Measurements from ENCODE around the gene OMG.
A peak's percentile ranks its signal among the peaks of the same experiment; 100 is the strongest.
"Not testable (repeated sequence)": the region's sequence is repeated elsewhere in the genome, so short reads cannot be mapped to it uniquely, and the experiment has no call there.

Gene OMG

DNA sequence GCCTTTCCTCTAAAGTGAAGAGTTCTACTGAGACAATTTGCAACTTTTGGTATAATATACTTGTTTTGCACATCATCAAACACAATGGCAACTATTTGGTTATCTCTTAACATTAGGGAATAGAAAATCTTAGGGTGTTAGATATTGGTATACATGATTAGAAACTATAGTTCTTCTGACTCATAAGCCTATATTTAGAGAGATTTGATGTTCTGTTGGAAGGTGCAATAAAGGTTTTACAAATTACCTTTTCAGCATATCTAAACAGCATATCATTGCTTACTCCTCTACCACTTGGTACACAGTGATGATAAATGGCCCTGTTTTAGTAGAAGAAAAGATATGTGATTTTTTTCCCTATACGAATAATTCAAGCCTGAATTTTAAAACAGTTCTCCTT is 10.6 kb upstream of the OMG start:
- DNase-seq, result no peak

DNA sequence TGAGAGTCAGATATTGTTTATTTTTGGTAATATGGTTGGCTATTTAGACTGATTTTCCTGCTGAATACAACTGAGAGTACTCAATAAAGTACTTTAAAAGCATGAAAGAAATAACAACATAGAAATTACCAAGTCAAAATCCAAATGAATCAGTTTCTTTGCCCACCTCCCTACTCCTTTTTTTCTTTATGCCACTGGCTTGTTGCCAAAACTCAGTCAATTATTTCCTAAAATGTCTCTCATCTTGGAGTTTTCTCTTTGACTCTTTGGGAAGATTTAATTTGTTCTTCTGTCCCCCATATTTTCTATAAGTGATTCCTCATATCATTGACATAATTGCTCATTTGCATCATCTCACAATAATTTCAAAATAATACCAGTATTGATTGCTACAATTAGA is 2.6 kb upstream of the OMG start:
- no peak for DNase-seq

DNA sequence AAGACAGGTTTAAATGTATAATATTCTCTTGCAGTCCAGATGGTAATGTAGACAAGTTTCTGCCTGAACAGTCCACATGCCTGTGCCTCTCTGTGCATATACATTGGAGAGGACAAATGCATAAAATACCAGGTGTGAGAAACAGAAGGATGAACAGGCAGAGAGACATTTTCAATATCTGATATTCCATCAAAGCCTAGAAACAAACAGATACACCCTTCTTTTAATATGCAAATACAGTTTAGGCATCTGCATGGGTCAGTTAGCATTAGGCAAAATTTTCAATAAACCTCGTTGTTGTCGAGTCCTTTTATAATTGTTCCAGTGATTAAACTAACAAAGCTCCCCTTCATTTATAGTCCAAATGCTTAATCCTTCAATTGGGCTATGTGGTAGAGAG is 897 bp downstream of the OMG start:
- no peak for DNase-seq

DNA sequence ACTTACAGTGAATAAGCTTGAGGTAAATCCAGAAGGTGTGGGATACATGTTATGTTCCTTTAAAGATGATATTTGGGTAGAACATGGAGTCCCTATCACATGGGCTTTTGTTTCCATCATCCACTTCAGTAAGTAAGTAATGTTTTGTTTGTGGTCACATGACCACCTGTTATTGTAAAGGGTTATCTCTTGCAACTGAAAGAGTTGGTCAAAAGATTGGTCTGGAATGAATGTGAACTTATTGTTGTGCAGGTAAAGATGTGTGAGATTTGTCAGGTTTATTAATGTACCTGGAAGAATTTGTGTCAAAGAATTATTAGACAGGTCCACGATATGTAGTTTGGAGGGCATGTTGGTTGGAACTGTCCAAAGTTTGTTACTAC is 1.6 kb downstream of the OMG start:
- no peak for DNase-seq

DNA sequence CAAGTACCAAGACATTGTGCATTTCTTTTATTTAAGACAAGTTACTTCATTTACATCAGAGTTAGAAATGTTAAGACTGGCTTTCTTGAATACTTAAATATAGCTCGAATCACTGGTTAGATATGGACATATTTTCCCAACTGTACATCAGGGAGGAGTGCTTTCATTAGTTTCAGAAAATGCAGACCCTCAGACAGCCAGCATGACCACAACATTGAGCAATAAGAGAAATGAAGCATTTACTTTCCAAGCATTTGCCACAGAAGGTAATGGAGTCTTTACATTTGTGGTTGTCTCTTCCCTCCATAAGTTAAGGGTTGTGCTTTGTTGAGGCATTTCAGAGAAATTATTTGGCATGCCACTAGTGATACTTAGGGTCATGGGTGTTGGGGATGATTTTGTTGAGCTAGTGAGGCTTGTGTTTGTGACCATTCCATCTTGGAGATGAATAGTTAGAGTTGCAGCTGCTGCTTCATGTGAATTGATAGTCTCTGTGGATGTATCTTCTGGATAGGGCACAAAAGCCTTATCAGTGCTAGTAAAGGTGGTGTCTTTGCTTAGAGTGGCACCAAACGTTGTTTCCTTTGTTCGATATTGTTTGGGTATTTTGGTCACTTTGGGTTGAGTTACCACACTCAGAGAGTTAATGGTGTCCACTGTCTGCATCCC is 2.1 kb downstream of the OMG start:
- no peak for DNase-seq

DNA sequence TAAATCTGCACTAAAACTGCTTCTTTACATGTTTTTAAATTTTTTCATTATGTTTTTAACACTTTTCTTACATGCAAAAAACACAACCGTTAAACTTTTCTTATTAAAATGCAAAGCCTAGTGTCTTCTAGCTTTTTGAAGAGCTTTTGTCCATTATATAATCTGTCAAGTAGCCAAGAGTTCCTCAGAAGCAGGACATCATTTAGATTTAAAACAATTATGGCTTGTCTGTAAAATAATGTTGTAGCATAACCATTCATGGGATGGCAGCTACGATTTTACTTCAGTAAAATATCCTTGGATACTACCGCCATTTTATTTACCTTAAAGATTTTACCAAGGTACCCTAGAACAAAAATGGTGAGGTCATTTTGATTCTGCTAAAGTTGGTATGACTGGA is 2.8 kb downstream of the OMG start:
- DNase-seq, result no peak

DNA sequence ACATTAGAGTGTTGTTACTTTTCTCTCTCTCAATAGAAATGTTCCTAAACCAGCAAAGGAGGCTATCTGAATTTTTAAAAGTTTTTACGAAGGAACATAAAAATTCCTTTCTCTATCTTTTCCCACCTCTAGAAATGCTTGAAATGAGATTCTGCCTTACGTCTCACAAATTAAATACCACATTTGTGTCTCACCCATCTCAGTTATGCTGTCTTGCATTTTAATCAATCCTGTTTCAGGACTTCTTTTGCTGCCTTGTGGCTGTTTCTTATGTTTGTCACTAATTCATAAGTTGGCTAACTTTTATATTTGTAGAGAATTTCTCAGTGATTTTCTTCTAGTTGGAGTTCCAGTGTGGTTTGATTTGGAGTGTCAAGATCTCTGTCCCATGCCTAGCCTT is 3.5 kb downstream of the OMG start:
- no peak for DNase-seq

DNA sequence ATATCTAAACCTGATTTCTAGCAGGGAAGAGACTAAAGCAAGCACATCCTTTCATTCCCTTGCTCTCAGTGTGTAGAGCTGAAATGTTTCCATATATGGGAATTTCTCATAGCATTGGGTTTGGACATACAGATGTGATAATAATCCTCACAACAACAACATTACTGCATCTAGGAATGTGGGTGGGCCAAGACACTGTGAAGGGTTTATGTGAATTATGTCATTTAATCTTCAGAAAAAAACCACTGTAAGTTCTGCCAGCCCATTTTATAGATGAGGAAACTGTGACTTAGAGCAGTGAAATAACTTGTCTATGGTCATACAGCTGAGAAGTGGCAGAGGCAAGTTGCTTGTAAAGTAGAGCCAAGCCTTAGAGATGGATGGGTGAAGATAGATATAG is 5.2 kb downstream of the OMG start:
- DNase-seq, result no peak

DNA sequence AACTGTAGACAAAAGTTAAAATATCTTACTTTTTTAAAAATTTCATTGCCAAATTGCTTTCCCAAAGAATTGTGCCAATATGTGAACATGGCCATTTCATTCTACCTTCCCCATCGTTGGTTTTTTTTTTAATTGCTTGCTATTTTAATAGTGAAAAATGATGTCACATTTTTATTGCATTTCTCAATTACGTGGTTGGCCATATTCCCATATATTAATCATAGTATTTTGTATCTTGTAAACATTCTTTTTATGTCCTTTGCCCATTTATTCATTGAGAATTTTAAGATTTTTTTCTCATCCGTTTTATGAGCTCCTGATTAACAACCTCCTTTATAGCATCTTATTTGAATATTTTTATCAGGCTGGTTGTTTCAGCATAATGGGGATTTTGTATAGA is 7.2 kb downstream of the OMG start:
- no peak for DNase-seq

DNA sequence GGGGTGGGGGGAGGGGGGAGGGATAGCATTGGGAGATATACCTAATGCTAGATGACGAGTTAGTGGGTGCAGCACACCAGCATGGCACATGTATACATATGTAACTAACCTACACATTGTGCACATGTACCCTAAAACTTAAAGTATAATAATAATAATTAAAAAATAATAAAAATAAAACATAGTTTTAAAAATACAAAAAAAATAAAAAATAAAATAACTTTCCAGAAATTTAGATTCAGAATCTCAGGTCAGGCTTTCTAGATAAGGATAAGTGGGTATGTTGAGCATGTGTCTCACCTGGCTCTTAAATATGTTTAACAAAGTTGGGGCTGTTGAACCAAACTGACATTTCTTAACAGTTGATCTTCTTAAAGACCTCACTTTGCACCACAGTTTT is 9.1 kb downstream of the OMG start:
- DNase-seq, result not testable (repeated sequence)

DNA sequence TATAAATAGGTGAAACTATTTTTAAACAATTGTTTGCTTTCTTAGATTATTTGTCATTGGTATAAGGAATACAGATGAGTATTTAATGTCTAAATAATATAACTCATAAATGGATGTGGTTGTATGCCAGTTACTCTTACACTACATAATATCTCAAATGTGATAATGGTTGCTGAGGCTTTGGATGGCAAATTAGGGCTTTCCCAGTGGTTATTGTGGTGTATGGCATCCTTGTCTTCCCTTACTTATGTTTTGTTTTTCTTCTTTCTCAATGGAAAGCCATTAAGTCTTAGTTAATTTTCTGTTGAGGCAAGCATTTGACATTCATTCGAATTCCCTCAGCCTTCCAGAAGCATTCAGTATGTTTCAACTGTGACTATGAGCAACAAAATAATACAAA is 10.5 kb downstream of the OMG start:
- no peak for DNase-seq

DNA sequence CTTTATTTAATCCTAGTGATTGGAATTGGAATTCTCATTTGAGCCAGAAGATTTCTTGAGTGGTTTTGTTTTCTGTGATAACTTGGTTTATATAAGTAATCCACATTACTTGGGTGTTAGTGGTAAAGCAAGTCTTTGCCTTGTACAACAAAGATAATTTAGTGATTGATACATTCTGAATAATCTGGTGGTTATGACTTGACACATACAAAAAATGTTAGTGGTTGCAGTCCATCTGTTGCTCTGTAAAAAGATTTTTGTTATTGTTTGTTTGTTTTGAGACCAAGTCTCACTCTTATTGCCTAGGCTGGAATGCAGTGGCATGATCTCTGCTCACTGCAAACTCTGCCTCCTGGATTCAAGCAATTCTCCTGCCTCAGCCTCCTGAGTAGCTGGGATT is 13.2 kb downstream of the OMG start:
- no peak for DNase-seq

DNA sequence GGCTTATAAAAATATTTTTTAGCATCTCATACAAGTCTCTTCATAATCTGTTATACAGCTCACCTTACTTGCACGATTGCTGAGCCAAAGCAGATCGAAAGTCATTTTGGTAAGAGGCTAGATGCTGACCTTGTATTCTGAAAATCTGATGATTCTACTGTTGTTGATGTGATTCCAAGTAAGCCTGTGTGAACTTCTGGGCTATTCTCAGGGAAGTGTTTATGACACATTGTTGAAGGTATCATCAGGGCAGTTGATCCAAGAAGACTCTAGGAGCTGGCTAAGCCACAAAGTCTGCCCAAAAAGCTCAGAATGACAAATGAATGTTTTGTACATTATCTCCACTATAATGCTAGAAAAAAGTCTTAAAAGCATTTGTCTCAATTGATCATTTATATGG is 16.0 kb downstream of the OMG start:
- DNase-seq, result no peak

DNA sequence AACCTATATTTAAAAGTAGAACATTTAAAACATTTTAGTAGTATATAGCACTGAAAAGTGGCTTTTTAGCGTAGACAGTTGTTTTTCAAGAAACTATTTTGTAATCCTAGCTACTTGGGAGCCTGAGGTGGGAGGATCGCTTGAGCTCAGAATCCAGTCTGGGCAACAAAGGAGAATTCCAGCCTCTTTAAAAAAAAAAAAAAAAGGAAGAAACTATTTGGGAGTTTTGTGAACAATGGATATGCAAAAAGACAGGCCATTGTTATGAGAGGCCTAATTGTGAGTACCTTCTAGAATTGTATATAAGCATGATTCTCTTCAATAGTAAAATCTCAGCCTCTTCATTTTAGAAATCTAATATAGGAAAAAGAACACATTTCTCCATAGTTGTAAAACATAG is 17.6 kb downstream of the OMG start:
- no peak for DNase-seq

DNA sequence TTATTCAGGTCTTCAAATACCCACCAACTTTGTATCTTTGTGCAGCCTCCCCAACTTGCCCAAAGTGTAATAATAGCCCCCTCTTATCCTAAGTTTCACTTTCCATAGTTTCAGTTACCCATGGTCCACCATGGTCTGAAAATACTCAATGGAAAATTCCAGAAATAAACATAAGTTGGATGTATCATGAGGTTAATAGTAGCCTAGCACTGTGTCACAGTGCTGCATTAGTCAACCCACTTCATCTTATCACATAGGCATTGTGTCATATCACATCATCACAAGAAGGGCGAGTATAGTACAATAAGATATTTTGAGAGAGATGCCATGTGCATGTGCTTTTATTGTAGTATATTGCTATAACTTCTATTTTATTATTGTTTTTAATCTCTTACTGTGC is 21.9 kb downstream of the OMG start:
- DNase-seq, result no peak

DNA sequence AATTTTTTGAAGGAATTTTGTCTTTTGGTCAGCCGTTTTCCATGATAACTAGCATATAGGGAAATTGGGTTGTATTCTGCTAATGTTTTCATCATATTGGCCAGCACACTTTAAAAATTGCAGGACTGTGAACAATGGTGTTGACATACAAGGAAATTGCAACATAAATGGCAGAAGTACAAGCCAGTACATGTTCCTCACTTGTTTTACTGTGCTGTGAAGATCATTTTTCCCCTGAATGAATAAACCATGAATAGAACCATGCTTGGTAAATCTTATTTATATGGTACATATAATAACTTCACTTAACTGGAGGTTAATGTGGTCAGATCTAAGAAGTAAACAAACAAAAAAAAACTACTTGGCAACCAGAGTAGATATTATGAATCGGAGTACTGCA is 22.8 kb downstream of the OMG start:
- DNase-seq, result no peak

DNA sequence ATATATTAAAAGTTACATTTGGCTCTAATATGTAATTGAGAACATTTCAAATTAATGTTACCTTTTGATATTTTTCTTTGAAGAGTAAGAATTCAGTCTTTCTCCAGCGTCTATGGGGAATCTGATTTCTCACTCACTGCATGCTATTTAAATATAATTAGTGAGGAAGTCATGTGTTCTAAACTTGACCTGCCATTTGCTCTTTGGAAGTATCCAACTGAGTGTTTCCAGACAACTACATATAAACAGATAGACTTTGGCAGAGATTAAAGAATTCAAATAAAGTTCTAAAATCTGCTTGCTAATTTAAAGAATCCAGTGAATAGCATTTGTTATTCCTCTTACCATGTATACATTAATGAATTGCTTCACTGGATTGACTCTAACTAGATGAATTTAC is 23.5 kb downstream of the OMG start:
- no peak for DNase-seq

DNA sequence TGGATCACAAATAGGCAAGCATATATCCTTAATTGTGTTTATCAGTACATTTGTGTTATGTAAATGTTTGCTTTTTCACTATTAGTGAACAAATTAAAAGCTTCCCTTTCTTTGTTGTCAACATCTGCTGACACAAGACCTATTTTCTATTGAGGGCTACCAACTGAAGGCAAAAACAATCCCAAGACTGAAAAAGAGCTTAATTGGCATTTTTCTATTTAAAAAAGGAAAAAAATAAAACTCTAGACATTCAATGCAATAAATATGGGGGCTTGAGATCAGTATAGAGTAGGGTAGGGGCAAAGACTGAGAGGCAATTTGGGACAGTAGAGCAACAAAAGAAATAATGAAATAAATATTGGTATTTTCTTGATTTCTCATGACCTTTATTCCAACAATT is 24.2 kb downstream of the OMG start:
- no peak for DNase-seq

DNA sequence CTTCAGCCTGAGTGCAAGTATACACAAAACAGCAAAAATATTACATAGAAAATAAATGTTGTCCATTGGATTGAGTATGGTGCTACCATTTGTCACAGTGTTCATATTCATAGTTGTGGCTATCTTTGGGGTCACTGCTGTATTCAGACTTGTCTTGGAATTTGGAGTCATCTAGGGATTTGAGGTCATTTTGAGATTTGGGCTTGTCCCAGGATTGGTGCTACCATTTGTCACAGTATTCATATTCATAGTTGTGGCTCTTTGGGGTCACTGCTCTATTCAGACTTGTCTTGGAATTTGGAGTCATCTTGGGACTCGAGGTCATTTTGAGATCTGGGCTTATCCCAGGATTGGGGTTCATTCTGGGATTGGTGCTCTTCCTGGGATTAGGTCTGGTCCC is 24.8 kb downstream of the OMG start:
- no peak for DNase-seq

DNA sequence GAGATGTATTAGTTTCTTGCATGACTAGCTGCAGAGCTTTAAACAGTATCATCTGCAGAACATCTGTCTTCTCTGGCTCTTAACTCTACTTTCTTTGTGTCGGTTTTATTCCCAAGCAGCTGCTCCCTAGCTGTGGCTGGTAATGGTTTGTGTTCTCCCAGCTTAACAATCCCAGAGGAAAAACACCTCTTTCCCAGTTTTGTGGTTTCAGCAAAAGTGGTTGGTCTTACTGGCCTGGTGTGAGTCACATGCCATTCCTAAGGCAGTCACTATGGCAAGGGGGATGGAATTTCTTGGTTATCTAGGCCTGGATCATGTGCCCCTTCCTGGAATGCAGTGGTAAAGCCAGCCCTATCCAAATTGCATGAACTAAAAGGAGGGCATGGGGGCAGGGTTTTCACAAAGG is 27.5 kb downstream of the OMG start:
- DNase-seq, result no peak

DNA sequence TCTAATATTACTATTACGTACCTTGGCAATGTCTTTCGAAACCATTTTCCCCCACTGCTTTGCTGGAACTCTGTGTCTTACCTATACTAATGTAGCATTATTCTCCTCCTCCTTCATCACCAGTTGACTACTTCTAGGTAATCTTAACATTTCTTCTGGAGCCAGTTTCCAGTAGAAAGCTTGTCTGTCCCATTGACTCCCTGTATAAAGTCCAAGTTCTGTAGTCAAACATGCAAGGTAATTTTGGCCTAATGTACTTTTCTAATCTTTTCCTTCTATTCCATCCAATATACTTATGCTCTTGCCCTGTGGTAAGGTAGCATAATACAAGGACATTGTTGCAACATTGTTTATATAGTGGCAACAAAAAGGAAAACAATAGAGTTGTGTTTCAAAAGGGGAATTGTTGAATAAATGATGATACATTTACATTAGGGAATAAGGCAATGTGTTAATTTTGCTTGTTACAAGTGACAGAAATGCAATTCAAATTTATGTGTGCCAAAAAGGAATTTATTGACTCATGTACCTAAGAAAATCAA is 27.9 kb downstream of the OMG start:
- no peak for DNase-seq

DNA sequence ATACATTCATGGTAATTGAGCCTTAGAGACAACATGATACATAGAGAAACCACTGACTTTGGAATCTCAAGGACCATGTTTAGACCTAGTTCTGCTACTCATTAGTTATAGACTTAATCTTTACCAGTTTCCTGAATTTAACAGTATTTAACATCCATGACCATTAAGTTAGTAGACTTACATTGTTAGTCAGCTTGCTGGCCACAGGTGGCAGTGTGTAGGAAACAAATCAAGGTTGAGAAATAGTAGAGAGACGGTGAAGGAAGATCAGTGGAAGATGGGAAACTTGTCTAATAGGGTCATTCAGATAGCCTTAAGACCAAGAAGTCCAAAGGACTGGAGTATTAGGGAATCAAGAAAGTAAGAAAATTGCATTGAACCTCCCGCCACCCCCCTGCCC is 31.0 kb downstream of the OMG start:
- peak; percentile 32 for DNase-seq

DNA sequence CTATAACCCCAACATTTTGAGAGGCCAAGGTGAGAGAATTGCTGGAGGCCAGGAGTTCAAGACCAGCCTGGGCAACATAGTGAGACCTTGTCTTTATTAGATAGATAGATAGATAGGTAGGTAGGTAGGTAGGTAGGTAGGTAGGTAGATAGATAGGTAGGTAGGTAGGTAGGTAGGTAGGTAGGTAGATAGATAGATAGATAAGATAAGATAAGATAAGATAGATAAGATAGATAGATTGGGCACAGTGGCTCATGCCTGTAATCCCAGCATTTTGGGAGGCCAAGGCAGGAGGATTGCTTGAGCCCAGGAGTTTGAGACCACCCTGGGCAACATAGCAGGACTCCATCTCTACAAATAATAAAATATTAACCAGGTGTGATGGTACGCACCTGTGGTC is 34.1 kb downstream of the OMG start:
- DNase-seq, result not testable (repeated sequence)

DNA sequence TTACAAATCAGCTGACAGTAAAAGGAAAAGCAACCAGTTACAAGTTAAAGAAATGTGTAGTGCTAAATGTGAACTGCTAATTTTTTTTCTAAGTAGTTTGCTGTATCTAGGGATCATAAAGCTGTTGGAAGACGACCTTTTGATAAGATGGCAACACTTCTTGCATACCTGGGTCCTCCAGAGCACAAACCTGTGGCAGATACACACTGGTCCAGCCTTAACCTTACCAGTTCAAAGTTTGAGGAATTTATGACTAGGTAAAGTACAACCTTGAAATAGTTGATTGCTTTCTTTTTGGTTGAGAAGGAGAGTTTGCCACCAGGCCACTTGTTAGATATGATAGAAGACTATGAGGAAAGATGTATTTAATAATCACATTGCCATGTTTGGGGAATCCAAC is 35.4 kb downstream of the OMG start:
- no peak for DNase-seq

DNA sequence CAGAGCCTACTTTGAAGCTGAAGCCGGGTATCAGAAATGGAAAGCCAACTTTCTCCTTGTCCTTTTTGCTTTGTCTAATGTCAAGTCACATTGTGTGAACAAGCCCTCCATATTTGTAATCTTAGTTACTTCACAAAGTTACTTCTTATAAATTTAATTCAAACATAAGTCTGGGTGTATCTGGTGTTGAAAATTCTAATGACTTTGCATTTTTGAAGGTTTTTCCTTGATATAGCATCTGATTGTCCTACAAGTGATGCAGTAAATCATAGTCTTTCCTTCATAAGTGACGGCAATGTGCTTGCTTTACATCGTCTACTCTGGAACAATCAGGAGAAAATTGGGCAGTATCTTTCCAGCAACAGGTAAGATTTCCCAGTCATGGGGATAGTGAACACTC is 36.9 kb downstream of the OMG start:
- DNase-seq, result no peak

DNA sequence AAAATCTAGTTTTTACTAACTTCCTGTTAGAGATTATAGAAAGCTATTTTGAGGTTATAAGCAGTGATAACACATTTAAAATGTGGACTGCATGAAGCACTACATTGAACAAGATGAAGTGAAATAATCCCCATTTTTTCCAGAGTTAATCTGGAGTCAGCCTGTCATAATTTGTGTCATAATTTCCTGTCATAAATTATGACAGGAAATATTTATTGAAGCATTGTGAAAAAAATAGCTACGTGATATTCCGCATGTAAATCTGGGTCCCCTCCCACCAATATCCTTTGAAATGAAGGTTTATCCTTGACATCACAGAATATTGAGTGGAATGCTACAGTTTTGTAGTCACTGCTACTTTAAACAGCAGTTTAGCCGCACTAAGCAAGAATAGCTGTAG is 40.1 kb downstream of the OMG start:
- no peak for DNase-seq
